Measurements from ENCODE around the gene LIX1L. TPM values are rescaled to one million over a fixed set of nuclear protein-coding genes. Genes with fewer than 3 reads are reported as not detected.
A peak's percentile ranks its signal among the peaks of the same experiment; 100 is the strongest.

Gene LIX1L
- total RNA-seq, 2 experiments from 2014 or later = 11.6 to 26.3 TPM

- intact Hi-C loops (cut with micrococcal nuclease; ENCODE audit: unreplicated experiment) = no loop called here
- no peak overlapping the region for H3K4me2 ChIP-seq (ENCODE audit: low read length)
- H3K4me3 ChIP-seq (ENCODE audit: low read depth, low read length, poor library complexity, severe bottlenecking) = no peak overlapping the region
- no peaks in the 10 kb centered on the region for H3K79me2 ChIP-seq (ENCODE audit: insufficient read depth, low read depth, low read length)
- H4K20me1 ChIP-seq (ENCODE audit: insufficient read depth, low read length) = no peaks in the 10 kb centered on the region
- DNase-seq (ENCODE audit: low spot score) = no peak
- H3K9me3 ChIP-seq (ENCODE audit: low read length) = no peaks in the 10 kb centered on the region
- TF ChIP-seq EZH2phosphoT487 (IDR thresholded peaks at IDR 0.05; ENCODE audit: borderline replicate concordance, low read depth, low read length) = no peak
- TF ChIP-seq CTCF (conservative IDR thresholded peaks at IDR 0.05; ENCODE audit: low read length) = no peak
- BruUV-seq (replicated peaks) = no TSS peak
- CTCF ChIA-PET (ENCODE audit: unreplicated experiment) = no interaction called here
- no peak overlapping the region for H3K27ac ChIP-seq (ENCODE audit: low read depth, low read length, poor library complexity, severe bottlenecking)
- H3K36me3 ChIP-seq (ENCODE audit: insufficient read depth, low read length) = peaks cover 2% of the 10 kb centered on the region
- H2AFZ ChIP-seq (ENCODE audit: low read length) = no peak overlapping the region
- H3K4me1 ChIP-seq (ENCODE audit: insufficient read depth, low read length, poor library complexity, severe bottlenecking) = peaks cover 7% of the 10 kb centered on the region
- no peaks in the 10 kb centered on the region for H3K9me2 ChIP-seq (ENCODE audit: insufficient read depth, low read length)
- POLR2A ChIA-PET = no interaction called here
Observed at GRCh38 chr1:145972580-145972979, 14.8 kb upstream of the LIX1L start.

GRCh38 chr1:145967288-145967687 lies 9.5 kb upstream of the LIX1L start:
- Histone ChIP-seq H3K9me3 (ENCODE audit: low read length) (peaks cover 3% of the 10 kb centered on the region; the same call in 1 of the 2 replicates), H3K27ac (ENCODE audit: low read depth, low read length, poor library complexity, severe bottlenecking) (no peak overlapping the region), H3K9me2 (ENCODE audit: insufficient read depth, low read length) (no peaks in the 10 kb centered on the region), H2AFZ (ENCODE audit: low read length) (no peak overlapping the region), H3K4me1 (ENCODE audit: insufficient read depth, low read length, poor library complexity, severe bottlenecking) (peaks cover 23% of the 10 kb centered on the region), H3K36me3 (ENCODE audit: insufficient read depth, low read length) (peaks cover 6% of the 10 kb centered on the region), H3K4me3 (ENCODE audit: low read depth, low read length, poor library complexity, severe bottlenecking) (no peak overlapping the region), H4K20me1 (ENCODE audit: insufficient read depth, low read length) (no peaks in the 10 kb centered on the region), H3K4me2 (ENCODE audit: low read length) (no peak overlapping the region), H3K79me2 (ENCODE audit: insufficient read depth, low read depth, low read length) (peaks cover 6% of the 10 kb centered on the region; the same call in 1 of the 2 replicates)
- no peak for TF ChIP-seq EZH2phosphoT487 (IDR thresholded peaks at IDR 0.05; ENCODE audit: borderline replicate concordance, low read depth, low read length)
- no peak for TF ChIP-seq CTCF (conservative IDR thresholded peaks at IDR 0.05; ENCODE audit: low read length)
- intact Hi-C loops (cut with micrococcal nuclease; ENCODE audit: unreplicated experiment) = no loop called here
- DNase-seq (ENCODE audit: low spot score) = no peak
- CTCF ChIA-PET (ENCODE audit: unreplicated experiment) = no interaction called here
- BruUV-seq (replicated peaks) = no TSS peak
- POLR2A ChIA-PET = interaction anchor here (0.7 to 5.5 kb wide), 3 partner anchors 10 to 109 kb away, joined by 4 to 58 read pairs (median 12); partner anchors contain the start of genes LIX1L and PIAS3

GRCh38 chr1:145965119-145965744 lies 7.4 kb upstream of the LIX1L start:
- TF ChIP-seq EZH2phosphoT487 (IDR thresholded peaks at IDR 0.05; ENCODE audit: borderline replicate concordance, low read depth, low read length) (no peak), CTCF (conservative IDR thresholded peaks at IDR 0.05; ENCODE audit: low read length) (no peak)
- H3K4me3 ChIP-seq (ENCODE audit: low read depth, low read length, poor library complexity, severe bottlenecking) = peak overlapping the region; percentile 75

More at GRCh38 chr1:145965119-145965744, 7.4 kb upstream of the LIX1L start:
- ChIA-PET POLR2A (interaction anchor here (0.5 to 5.5 kb wide), 20 partner anchors 10 to 139 kb away, joined by 3 to 58 read pairs (median 4); partner anchors contain the start of genes PIAS3 and RBM8A), CTCF (ENCODE audit: unreplicated experiment) (interaction anchor here (0.6 to 1.1 kb wide), 3 partner anchors 33 to 120 kb away, joined by 3 read pairs; partner anchors contain the start of gene NUDT17)
- no peak for DNase-seq (ENCODE audit: low spot score)
- Histone ChIP-seq H2AFZ (ENCODE audit: low read length) (peak overlapping the region; percentile 84), H3K4me1 (ENCODE audit: insufficient read depth, low read length, poor library complexity, severe bottlenecking) (peaks cover 44% of the 10 kb centered on the region), H3K4me2 (ENCODE audit: low read length) (peak overlapping the region; percentile 96), H3K9me2 (ENCODE audit: insufficient read depth, low read length) (no peaks in the 10 kb centered on the region), H3K79me2 (ENCODE audit: insufficient read depth, low read depth, low read length) (peaks cover 6% of the 10 kb centered on the region; the same call in 1 of the 2 replicates), H3K27ac (ENCODE audit: low read depth, low read length, poor library complexity, severe bottlenecking) (peak overlapping the region; percentile 36), H4K20me1 (ENCODE audit: insufficient read depth, low read length) (no peaks in the 10 kb centered on the region), H3K36me3 (ENCODE audit: insufficient read depth, low read length) (peaks cover 6% of the 10 kb centered on the region), H3K9me3 (ENCODE audit: low read length) (peaks cover 3% of the 10 kb centered on the region; the same call in 1 of the 2 replicates)
- intact Hi-C loops (cut with micrococcal nuclease; ENCODE audit: unreplicated experiment) = no loop called here
- no TSS peak for BruUV-seq (replicated peaks)

All from OCI-LY7 (cell line).